Measurements from ENCODE around the gene IL19.

Gene IL19

DNA sequence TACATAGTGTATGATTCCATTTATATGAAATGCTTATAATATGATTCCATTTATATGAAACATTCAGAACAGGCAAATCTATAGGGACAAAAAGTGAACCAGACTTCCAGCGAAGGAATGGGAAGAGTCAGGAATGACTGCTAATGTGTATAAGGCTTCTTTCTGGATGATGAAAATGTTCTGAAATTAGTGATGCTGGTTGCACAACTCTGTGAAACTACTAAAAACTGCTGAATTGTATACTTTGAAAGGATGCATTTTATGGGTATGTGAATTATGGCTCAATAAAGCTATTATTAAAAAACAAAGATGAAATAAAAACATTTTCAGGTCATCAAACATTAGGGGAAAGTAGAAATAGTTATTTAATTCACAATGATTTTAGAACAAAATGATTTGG lies 112.6 kb downstream of the IL19 start:
- Histone ChIP-seq H3K4me3 (no peak overlapping the region), H3K27me3 (ENCODE audit: low read depth) (peaks cover 4% of the 10 kb centered on the region; the same call in 1 of the 2 replicates), H3K9me3 (peaks cover 3% of the 10 kb centered on the region; the same call in 1 of the 2 replicates), H3K4me1 (no peaks in the 10 kb centered on the region), H3K36me3 (replicated peaks) (no peaks in the 10 kb centered on the region)
- in situ Hi-C loops (cut with MboI; ENCODE audit: low sequenced_read_pairs) = no loop called here
- no peak for DNase-seq (ENCODE audit: low spot score in 2 of 2)

DNA sequence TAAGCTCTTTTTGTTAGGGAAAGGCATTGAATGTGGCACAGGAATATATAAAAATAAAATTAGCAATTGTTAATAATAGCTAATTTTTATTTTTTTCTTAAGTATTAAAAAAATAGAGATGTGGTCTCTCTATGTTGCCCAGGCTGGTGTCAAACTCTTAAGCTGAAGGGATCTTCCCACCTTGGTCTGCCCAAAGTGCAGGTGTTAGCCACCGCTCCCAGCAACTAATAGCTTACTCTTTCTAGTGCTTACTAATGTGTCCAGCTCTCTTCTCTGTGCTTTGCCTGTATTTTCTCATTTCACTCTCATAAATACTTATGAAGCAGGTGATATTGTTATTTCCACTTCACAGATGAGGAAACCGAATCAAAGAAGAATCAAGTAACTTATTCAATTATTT lies 113.3 kb downstream of the IL19 start:
- no peaks in the 10 kb centered on the region for H3K4me1 ChIP-seq
- peaks cover 4% of the 10 kb centered on the region; the same call in 1 of the 2 replicates for H3K27me3 ChIP-seq (ENCODE audit: low read depth)
- H3K36me3 ChIP-seq (replicated peaks) = no peaks in the 10 kb centered on the region
- H3K4me3 ChIP-seq = no peak overlapping the region
- H3K9me3 ChIP-seq = no peaks in the 10 kb centered on the region; the same call in 1 of the 2 replicates
- in situ Hi-C loops (cut with MboI; ENCODE audit: low sequenced_read_pairs) = no loop called here
- no peak for DNase-seq (ENCODE audit: low spot score in 2 of 2)

DNA sequence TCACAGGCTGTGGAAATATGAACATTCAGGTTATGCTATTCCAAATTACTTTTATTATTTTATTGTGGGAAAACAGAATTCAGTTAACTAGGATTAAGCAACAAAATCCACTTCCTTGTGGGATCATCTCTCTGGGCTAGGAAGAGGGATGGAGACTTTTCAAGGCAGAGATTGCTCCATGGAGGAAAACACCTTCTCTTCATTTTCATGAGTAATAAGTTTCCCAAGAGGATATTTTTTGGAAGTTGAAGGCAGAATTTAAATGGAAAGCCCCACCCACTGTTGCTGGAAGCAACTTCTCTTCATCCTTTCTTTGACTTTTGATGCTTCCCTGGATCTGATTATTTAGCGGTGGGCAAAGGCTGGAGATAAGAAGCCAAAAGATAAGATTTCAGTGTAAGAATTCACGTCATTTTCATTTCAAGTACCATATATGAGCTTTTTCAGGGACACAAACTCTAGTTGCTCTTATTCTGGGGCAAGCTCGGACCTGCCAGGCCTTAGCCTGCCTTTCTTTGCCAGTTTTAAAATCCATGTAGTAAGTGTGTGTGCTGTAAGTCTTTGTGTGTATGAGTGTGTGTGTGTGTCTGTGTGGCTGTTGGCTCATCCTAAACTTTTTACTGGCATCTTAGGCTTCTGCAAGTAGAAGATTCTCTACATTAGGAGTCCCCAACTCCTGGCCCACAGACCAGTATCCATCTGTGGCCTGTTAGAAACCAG lies 114.9 kb downstream of the IL19 start:
- DNase-seq (ENCODE audit: low spot score in 2 of 2) = no peak

DNA sequence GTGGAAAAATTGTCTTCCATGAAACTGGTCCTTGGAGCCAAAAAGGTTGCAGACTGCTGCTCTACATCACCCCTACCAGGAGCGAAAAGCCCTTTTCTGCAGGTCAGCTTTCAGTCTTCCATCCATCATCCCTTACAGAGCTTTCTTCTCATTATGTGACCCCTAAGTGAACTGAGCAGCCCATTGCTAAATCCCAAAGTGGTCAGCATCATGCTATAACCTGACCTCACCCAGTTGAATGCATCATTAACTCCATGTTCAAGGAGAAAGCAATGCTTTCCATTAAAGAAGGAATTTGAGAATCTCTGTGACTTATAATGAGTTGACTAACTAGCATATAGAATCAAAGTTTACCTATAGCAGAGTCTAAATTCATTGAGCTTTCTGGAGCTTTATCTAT lies 116.3 kb downstream of the IL19 start:
- no peak overlapping the region for H3K4me3 ChIP-seq
- DNase-seq (ENCODE audit: low spot score in 2 of 2) = no peak
- H3K4me1 ChIP-seq = no peaks in the 10 kb centered on the region
- no peaks in the 10 kb centered on the region for H3K9me3 ChIP-seq
- peaks cover 7% of the 10 kb centered on the region for H3K27me3 ChIP-seq (ENCODE audit: low read depth)
- no peaks in the 10 kb centered on the region for H3K36me3 ChIP-seq (replicated peaks)
- in situ Hi-C loops (cut with MboI; ENCODE audit: low sequenced_read_pairs) = no loop called here

More for the DNA sequence above, 114.9 kb downstream of the IL19 start:
- H3K27me3 ChIP-seq (ENCODE audit: low read depth) = peaks cover 7% of the 10 kb centered on the region
- H3K9me3 ChIP-seq = no peaks in the 10 kb centered on the region
- no peak overlapping the region for H3K4me3 ChIP-seq
- no peaks in the 10 kb centered on the region for H3K36me3 ChIP-seq (replicated peaks)
- no peaks in the 10 kb centered on the region for H3K4me1 ChIP-seq
- in situ Hi-C loops (cut with MboI; ENCODE audit: low sequenced_read_pairs) = no loop called here

DNA sequence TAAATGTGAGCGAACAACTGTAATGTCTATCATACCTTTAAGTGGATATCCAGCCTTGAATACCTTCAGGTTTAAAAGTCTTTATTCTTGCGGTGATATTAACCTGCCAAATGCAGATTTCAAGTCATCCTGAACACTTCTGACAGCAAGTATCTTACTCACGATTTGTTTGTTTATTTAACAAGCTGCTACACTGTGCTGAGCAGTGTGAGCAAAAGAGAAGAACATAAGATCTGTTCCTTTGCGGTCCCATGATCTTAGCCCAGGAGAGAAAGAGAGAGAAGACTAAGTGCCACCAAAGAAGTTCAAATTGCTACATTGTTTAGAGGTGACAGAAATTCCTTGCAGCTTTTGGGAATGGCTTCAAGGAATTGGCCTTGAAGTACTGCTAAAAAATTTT lies 117.1 kb downstream of the IL19 start:
- H3K36me3 ChIP-seq (replicated peaks) = no peaks in the 10 kb centered on the region
- no peaks in the 10 kb centered on the region for H3K9me3 ChIP-seq
- in situ Hi-C loops (cut with MboI; ENCODE audit: low sequenced_read_pairs) = no loop called here
- H3K27me3 ChIP-seq (ENCODE audit: low read depth) = peaks cover 11% of the 10 kb centered on the region
- no peak for DNase-seq (ENCODE audit: low spot score in 2 of 2)
- no peak overlapping the region for H3K4me3 ChIP-seq
- no peaks in the 10 kb centered on the region for H3K4me1 ChIP-seq

DNA sequence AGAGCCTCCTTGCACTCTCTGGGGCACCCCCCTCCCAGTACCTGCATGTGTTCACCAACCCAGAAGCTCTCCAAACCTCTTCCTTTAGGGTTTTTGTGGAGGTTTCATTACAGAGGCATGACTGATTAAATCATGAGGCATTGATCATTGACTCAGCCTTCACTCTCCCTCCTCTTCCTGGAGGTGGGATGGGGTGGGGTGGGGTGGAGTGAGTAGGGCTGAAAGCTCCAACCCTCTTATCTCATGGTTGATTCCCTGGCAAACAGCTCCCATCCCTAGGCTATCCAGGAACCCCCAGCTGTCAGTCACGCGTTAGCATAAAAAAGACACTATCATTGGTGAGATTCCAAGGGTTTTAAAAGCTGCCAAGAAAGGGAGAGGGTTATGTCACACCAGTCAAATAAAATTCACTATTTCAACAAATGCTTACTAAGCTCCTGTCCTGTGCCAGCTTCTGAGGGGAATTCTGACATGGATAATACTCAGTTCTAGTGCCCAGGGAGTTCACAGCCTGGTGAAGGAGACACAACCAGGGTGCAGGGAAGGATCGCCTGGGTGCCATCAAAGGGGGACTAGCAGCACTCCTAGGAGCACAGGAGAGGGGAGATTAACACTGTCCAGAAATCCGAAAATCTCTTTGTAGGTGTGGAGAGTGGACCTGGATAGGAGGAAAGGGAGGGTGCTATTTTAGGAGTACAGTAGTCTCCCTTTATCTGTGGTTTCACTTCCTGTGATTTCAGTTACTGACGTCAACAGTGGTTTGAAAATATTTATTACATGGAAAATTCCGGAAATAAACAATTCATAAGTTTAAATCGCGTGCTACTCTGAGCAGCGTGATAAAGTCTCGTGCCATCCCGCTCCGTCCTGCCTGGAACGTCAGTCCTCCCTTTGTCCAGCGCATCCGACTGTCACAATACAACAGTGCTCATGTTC lies 119.8 kb downstream of the IL19 start:
- Histone ChIP-seq H3K27me3 (ENCODE audit: low read depth) (peaks cover 12% of the 10 kb centered on the region), H3K4me1 (no peaks in the 10 kb centered on the region), H3K4me3 (no peak overlapping the region), H3K9me3 (no peaks in the 10 kb centered on the region), H3K36me3 (replicated peaks) (no peaks in the 10 kb centered on the region)
- in situ Hi-C loops (cut with MboI; ENCODE audit: low sequenced_read_pairs) = no loop called here
- no peak for DNase-seq (ENCODE audit: low spot score in 2 of 2)

DNA sequence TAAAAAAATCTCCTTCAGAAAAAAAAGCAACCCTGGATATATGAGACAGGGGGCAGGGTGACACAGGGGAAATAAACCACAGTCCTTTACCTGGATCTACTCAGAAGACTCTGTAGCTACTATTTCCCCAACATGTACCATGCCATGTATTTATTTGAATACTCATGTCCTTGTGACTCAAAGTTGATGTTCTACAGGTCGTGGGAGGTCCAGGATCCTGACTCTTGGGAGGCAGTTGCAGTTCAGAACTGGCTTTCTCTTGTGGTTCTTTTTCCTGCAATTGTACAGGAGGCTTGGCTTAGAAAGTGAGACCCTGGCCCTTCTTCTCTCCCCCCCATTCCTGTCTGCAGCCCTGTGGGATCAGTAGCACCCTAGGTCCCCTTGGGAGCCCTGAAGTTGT lies 120.8 kb downstream of the IL19 start:
- H3K27me3 ChIP-seq (ENCODE audit: low read depth) = peaks cover 12% of the 10 kb centered on the region
- in situ Hi-C loops (cut with MboI; ENCODE audit: low sequenced_read_pairs) = no loop called here
- no peaks in the 10 kb centered on the region for H3K4me1 ChIP-seq

More for the DNA sequence above, 120.8 kb downstream of the IL19 start:
- no peak for DNase-seq (ENCODE audit: low spot score in 2 of 2)
- Histone ChIP-seq H3K4me3 (no peak overlapping the region), H3K36me3 (replicated peaks) (no peaks in the 10 kb centered on the region), H3K9me3 (no peaks in the 10 kb centered on the region)
